NK-92 (cell line): ENCODE results near the gene ZNF607.
"Not testable (repeated sequence)": the region's sequence is repeated elsewhere in the genome, so short reads cannot be mapped to it uniquely, and the experiment has no call there.

Experiments
- DNase-seq: peaks from one replicate; lab custom pipeline; 2025; ENCODE audit not compliant: unreplicated experiment; lab: John Stamatoyannopoulos, UW

ZNF607 gene

DNA sequence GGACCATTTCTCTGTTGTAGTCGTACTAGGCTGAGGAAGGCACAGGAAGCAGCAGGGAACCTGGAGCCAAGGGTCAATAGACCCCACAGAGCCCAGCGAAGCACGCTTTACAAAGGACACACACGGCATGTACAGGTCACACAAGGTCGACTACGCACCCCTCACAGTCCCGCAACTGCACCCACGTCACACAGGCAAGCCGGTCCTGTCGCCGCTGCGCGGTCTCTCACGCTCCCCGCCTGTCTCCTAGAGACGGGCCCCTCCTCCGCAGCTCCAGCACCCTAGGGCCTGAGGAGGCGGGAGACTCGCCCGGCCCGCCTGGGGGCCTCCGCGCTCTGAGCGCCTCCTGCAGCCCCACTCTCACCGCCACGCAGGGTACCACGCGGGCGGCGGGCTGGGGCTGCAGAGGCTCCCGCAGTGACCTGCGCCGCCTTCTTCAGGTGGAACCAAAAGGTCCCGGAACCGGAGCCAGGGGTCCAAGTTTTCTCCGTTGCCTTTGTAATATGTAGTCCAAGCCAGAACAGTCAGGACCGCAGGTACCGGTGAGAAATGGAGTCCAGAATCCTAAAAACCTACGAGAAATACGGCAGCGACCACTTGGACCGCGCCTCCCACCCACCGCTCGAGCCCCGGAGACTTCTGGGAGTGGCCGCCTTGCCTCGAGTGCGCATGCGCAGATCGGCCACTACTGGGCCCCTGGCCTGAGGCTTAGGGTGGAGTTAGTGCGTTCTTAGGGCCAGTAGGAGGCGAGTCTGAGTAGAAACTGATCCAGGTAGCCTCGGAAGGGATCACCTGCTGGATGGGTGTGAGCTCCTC is at the start of gene ZNF607:
Gene ZNF607 (minus strand): TSS at position 651 of the 816 bp plus-strand sequence. CDS start 8,143 bp downstream, outside the sequence.
- DNase-seq, result no peak

DNA sequence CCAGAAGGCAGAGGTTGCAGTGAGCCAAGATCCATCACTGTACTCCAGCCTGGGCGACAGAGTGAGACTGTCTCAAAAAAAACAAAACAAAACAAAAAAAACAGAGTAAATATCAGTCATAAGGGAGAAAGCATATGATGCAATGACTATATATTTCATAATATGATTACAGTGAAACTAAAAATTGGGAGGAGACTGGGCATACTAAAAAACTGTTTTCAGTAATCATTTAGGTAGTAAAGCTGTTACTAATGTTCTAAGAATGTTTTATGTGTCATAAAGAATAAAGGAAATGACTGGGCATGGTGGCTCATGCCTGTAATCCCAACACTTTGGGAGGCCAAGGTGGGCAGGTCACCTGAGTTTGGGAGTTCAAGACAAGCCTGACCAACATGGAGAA is 43.9 kb upstream of the ZNF607 start:
- no peak for DNase-seq

DNA sequence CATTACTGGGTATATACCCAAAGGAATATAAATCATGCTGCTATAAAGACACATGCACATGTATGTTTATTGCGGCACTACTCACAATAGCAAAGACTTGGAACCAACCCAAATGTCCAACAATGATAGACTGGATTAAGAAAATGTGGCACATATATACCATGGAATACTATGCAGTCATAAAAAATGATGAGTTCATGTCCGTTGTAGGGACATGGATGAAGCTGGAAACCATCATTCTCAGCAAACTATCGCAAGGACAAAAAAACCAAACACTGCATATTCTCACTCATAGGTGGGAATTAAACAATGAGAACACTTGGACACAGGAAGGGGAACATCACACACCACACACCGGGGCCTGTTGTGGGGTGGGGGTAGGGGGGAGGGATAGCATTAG is 38.1 kb upstream of the ZNF607 start:
- DNase-seq, result not testable (repeated sequence)

DNA sequence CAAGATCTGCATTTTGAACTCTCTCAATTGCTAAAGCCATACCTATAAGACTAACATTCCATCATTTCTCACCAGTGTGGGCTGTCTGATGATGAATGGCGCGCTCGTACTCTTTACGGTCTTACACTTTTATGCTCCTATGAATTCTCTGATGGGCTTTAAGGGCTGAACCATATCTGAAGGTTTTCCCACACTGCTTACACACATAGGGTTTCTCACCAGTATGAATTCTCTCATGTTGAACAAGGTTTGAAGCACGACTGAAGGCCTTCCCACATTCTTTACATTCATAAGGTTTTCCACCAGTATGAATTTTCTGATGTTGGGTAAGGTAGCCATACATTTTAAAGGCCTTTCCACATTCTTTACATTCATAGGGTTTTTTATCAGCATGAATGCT is 18.8 kb upstream of the ZNF607 start:
- no peak for DNase-seq

DNA sequence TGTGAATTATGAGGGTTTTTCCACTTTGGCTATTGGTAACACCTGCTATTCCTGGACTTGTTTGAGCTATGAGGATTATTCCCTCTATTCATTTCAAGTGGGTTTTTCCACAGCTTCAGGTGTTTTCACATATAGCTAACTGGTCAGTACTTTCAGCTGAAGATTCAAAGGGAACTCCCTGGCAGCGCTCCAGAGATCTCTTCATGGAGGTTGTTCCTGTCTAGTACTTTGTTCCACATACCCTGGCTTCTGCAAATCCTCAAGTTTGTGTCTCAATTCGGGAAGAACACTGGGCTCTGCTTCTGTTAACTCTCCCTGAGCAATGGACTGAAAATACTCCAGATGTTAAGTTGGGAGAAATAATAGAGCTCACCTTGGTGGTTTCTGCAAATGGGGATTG is 5.6 kb upstream of the ZNF607 start:
- no peak for DNase-seq

DNA sequence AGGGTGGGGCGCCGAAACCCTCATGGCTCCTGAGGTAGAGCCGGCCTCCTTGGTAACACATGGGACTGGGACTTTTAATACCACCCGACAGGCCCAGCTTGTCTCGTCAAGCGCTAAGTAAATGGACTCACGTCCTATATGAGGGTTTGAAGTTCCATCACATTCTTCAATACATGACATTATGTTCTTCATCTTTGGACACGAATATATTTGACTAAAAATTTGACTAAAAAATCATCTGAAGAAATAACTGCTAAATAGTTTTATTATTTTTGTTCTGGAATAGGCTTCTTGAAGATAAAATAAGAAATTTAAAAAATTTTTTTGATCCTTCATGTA is 335 bp upstream of the ZNF607 start:
- DNase-seq, result no peak

DNA sequence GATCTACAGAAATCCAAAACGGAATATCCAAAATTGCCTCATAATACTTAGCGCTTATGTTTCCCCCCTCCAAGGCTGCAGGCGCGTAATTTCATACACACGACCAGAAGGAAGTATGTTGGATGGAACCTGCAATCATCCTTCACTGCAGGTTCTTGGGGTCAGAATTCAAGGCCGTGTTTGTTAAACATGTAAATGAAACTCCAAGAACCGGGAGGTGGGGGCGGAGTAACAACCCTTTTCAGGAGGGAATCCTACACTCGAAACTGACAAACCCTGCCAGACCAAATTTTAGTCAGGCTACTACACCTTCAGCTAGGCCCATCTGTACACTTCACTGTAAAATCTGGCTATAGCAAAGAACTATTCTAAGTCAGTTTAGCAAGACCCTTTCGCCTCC is 1.3 kb downstream of the ZNF607 start:
- DNase-seq, result no peak

DNA sequence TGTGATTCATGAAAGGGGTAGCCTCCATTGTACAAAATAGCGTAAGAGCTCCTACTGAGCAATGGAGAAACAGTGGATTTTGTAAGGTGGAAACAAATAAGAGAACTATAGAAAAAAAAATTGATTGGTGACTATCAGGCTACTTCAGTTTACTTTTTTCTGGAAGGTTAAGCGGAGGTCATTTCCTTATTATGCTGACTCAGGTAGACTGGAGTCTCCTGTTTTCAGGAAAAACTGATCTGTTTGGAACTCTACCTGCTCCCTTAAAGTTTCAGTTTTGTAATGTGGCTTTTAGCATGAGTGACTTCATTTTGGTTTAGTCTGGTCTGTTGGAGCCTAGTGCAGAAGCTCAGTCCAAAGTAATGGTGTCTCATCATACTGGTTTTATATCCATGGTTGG is 3.4 kb downstream of the ZNF607 start:
- DNase-seq, result no peak

DNA sequence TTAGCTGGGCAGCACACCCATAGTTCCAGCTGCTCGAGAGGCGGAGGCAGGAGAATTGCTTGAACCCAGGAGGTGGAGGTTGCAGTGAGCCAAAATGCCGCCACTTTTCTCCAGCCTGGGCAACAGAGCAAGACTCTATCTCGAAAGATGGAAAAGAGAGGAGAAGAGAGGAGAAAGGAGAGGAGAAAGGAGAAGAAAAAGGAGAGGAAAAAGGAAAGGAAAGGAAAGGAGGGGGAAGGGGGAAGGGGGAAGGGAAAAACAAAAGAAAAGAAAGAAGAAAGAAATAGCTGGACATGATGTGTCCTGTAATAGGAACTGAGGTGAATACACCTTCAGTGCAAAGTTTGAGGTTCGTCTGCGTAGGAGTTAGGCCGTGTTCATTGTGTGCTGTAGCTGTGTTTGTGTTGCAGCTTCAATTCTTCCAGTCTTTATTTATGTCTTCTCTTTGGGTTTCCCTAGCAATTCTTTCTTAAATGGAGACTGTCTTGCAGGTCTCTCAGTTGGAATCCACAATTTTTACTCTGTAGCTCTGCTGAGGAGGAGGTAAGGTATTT is 13.4 kb downstream of the ZNF607 start:
- no peak for DNase-seq

DNA sequence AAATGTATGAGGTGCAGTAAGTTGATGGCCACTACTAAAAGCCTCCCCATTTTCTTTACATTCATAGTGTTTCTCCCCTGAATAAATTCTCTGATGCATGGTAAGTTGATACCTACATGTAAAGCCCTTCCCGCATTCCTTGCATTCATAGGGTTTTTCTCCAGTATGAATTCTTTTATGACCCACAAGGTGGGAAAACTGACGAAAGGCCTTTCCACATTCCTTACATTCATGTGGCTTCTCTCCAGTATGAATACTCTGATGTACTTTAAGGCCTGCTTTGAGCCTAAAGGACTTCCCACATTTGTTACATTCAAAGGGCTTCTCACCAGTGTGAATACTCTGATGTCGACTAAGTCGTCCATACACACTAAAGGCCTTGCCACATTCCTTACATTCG is 20.5 kb downstream of the ZNF607 start:
- DNase-seq, result no peak

DNA sequence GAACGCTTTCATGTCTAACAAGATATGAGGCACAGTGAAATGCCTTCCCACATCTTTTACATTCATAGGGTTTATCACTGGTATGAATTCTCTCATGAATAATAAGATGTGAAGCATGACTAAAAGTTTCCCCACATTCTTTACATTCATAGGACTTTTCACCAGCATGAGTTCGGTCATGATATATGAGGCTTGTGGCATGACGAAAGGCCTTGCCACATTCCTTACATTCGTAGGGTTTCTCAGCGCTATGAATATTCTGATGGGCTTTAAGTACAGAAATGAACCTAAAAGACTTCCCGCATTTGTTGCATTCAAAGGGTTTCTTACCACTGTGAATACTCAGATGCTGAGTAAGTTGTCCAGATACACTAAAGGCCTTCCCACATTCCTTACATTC is 21.3 kb downstream of the ZNF607 start:
- DNase-seq, result no peak

DNA sequence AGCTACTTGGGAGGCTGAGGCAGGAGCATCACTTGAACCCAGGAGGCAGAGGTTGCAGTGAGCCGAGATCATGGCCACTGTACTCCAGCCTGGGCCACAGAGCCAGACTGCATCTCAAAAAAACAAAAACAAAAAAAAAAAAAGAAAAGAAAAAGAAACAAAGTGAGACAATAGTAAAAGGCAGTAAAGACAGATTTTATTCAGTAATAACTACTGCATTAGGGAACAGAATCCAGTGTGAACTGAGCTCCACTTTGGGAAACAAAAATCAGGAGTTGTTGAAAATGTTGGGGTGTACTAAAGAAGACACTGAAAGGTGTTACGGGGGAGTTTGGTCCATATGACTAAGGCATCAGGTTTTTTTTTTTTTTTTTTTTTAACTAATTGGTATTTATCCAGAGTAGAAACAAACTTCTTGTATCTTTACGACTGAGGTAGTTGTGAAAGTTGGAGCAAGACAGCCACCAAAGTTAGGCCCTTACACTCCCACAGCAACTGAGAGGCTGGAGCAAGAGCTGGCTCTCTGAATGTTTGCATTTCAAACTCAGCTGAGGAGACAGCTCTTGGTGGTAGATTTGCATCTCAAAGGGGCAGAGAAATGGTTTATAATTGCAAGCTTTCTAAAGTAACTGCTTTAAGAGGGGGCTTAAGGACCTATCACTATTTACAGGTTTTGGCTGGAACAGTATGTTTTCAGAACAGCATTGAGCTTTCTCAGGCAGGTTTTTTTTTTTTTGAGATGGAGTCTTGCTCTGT is 24.2 kb downstream of the ZNF607 start:
- DNase-seq, result no peak

DNA sequence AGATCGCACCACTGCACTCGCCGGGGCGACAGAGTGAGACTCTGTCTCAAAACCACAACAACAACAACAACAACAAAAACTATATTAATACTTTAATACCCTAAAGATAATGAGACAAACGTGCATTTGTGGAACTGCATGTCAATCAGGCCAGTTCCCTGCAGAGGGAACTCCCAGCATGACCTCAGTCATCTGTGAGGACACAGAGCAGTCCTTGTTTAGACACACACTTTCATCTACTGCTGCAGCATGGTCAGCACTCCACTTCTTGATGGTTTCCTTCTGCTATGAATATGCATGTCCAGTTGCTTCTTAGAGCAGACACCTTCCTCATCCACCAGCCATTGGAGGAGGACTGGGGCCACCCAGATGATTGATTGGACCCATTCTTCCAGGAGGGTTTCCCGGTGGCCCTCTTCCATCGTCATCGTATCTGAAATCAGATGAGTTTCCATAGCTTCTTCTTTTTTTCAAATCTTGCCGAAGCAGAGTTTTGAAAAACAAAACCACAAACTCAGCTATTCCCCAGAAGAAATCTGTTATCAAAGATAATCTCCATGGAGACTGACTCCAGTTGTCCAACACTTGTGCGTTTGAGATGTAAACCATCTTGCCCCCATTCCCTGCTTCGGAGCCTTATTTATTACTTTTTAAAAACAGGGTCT is 26.5 kb downstream of the ZNF607 start:
- DNase-seq, result no peak

DNA sequence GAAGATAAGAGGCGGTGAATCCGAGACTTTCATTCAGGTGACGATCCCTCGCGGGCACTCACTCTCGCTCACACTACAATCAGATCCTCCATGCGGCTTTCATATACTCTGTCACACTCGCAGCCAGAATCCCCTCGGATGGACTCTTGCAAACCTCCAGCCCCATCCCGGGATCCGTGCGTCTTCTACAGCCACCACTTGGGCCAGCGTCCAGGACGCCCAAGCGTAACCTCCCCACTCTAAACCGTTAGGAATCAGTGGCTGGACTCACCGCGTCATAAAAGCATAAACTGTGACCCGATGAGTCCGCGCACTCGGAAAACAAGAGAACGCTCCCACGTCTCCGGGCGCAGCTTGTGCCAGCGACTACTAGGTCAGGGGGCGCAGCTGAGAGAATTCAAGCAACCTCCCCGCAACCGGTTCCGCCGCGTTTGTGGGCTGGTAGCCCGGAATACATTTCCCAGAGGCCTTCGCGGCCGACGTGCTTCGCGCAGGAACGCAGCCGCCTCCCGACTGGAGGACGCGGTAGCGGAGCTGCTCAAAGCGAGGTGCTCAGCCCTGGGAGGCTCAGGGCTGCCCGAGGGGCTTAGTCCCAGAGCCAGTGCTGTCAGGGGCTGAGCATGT is 27.6 kb downstream of the ZNF607 start:
- no peak for DNase-seq

DNA sequence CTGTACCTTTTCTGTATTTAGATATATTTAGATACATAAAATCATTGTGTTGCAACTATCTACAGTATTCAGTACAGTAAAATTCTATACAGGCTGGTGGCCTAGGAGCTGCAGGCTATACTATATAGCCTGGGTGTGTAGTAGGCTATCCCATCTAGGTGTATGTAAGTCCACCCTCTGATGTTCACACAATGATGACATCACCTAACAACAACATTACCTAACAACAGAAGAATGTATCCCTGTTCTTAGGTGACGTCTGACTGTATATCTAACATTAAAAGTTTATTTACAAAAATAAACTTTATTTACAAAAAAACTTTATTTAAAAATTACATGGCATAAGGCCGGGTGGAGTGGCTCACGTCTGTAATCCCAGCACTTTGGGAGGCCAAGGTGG is 36.0 kb downstream of the ZNF607 start:
- no peak for DNase-seq

DNA sequence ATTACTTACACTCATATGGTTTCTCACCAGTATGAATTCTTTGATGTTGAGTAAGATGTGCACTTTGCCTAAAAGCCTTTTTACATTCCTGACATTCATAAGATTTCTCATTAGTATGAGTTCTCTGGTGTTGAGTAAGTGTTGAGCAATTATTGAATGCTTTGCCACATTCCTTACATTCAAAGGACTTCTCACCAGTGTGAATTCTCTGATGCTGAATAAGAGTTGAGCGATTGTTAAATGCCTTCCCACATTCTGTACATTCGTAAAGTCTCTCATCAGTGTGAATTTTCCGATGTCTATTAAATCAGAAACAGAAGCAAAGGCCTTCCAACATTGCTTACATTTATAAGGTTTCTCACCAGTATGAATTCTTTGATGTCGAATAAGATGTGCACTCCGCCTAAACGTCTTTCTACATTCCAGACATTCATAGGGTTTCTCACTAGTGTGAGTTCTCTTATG is 50.1 kb downstream of the ZNF607 start:
- no peak for DNase-seq

DNA sequence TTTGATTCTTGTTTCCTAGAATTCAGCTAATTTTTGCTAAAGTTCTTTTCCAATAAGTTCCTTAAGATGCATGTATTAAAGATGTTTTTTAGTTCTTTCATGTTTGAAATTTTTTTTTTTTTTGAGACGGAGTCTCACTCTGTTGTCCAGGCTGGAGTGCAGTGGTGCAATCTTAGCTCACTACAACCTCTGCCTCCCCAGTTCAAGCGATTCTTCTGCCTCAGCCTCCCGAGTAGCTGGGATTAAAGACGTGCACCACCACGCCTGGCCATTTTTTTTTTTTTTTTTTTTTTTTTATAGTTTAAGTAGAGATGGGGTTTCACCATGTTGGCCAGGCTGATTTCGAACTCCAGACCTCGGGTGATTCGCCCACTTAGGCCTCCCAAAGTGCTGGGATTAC is 62.4 kb downstream of the ZNF607 start:
- DNase-seq, result not testable (repeated sequence)

DNA sequence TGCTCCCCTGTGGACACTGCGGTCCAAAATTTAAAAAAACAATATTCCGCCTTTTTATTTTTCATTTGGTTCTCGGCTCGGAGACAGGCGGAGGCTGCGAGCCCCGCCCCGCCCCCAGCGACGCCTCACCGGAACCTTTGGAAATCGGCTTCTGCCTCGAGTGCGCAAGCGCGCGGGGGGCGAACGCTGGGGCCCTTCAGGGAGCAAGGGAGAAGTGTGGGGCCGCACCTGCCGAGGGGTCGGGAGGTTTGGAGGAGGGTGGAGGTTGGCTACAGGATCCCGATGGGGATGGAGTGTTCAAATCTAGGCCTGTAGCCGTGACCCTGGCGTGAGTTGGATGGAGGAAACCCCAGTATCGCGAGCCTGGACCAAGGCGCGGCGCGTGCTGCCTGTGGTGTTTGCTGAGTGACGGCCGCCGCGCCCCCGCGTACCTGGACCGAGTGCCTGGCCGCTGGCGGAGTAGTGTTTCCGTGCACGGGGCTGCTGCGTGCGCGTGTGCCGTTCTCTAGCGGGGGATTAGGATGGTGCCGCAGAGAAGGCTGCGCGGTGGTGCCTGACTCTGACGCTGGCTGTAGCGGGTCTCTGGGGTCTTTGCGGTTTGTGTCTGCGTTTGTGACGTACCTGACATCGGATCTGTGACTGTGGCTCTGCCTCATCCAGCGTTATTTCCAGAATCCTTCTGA is 63.7 kb downstream of the ZNF607 start:
- DNase-seq, result no peak

DNA sequence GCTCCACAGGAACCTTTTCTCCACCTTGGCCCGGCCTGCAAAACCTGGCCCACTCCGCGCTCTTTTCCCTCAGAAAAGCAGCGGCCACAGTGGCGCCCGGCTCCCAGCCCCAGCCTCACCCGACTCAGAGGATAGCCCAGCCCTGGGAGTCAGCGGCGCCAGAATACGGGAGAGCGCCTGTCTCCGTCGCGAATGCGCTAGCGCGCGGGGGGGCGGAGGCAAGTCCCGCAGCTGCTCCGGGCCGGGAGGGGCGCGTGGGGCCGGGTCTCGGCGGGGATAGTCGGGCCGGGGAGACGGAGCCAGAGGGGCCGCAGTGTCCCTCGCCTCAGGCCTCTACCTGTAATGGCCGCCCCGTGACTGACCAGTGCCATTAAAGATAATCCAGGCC is 64.3 kb downstream of the ZNF607 start, which contains the start of gene ZFP30:
Gene ZFP30 (minus strand): TSS at position 165 of the 388 bp plus-strand sequence. CDS start 7,643 bp downstream, outside the sequence.
- DNase-seq, result no peak

DNA sequence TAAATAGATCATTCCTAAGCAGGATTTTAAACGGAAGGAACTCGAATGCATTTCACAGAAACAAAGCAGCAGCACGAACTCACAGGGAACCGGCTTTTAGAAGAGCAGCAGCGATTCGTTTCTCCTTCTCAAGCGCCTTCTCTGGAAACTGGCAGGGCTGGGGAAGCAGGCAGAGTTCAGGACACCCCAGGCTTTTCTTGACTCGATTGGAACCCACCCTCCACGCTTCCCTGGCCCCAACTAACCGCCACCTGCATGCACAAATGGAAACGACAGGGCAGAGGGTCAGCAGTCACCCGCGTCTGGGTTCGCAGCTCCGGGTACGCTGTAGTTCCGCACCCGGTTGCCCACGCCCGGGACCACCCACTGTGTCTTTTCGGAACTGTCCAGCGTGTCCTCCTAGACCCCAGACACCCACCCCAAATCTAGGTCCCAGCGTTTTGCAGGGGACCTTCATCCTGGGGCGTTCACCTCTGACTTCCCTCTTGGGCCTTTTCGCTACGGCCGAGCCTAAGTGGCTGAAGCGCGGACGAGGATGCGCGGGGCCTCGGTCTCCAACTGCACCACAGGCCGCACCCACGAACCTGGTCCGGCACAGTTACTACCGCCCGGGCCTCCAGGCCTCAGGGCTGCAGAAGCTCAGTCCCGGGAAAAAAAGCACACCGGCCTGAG is 64.8 kb downstream of the ZNF607 start:
- DNase-seq, result no peak
